A549 (cell line): ENCODE results near the gene ATP13A2. TPM values are rescaled to one million over a fixed set of nuclear protein-coding genes. Genes with fewer than 3 reads are reported as not detected.
A peak's percentile ranks its signal among the peaks of the same experiment; 100 is the strongest.

ENCODE experiments used
- ATAC-seq, 2 experiments: fragments of 200-7000 bp in 1 of 2; fragments of >200 bp in 1 of 2; cut with Nextera tagmentation in 1 of 2; cut with Tn5 transposase in 1 of 2; 3 replicates each; pipeline versions ENCODE4 v1.8.0 to v1.9.1; 2018 to 2020; ENCODE audit warnings: mild to moderate bottlenecking in 1 of 2, moderate library complexity in 1 of 2
- CTCF ChIA-PET: fragments of 300-600 bp; sonication (Branson Sonifier 250); formaldehyde crosslinking; extraction: SDS; loops from one replicate; lab custom pipeline; 2021; ENCODE audit warnings: antibody characterized with exemption, inconsistent platforms; lab: Yijun Ruan, JAX
- POLR2A ChIA-PET: fragments of 350-600 bp; formaldehyde crosslinking; extraction: SDS; loops from one replicate; lab custom pipeline; 2021; ENCODE audit warnings: antibody characterized with exemption, inconsistent platforms; lab: Yijun Ruan, JAX
- DNase-seq, 2 experiments: peaks; one replicate each; pipeline versions ENCODE4 v3.0.0 to v3.0.0-alpha.2; 2011 to 2016; ENCODE audit warnings: low read depth in 1 of 2, low spot score in 1 of 2
- FAIRE-seq: peaks from 2 replicates; lab custom pipeline; 2011; peaks lifted over from hg19 to GRCh38; lab: Jason Lieb, UNC
- H3K27ac ChIP-seq, 2 experiments: fragments of >200 bp; sonication (Bioruptor Twin); formaldehyde crosslinking; 3 replicates each; pipeline ENCODE4 v1.5.1; 2016 to 2017
- H3K4me1 ChIP-seq: fragments of >200 bp; sonication (Bioruptor Twin); formaldehyde crosslinking; 3 replicates; pipeline ENCODE4 v1.6.1; 2016
- H3K4me2 ChIP-seq: fragments of >200 bp; sonication (Bioruptor Twin); formaldehyde crosslinking; 3 replicates; pipeline ENCODE4 v1.6.1; 2016
- H3K4me3 ChIP-seq: fragments of >200 bp; sonication (Bioruptor Twin); formaldehyde crosslinking; 3 replicates; pipeline ENCODE4 v1.5.1; 2016
- H3K9me3 ChIP-seq: fragments of >200 bp; sonication (Bioruptor Twin); formaldehyde crosslinking; 3 replicates; pipeline ENCODE4 v1.6.1; 2016
- BCL3 ChIP-seq: fragments of >200 bp; sonication (Bioruptor Twin); formaldehyde crosslinking; IDR thresholded peaks from 3 replicates; pipeline ENCODE4 v1.6.1; 2016
- BHLHE40 ChIP-seq: IDR thresholded peaks from 2 replicates; pipeline ENCODE4 v1.6.1; 2012; ENCODE audit warnings: low read depth, low read length, inconsistent platforms
- CBX8 ChIP-seq: fragments of 200-600 bp; sonication (generic); IDR thresholded peaks from 2 replicates; pipeline ENCODE4 v1.6.1; 2016
- CHD2 ChIP-seq: fragments of 150-350 bp; IDR thresholded peaks from 2 replicates; pipeline ENCODE4 v1.6.1; 2014; ENCODE audit warnings: low read length; ENCODE audit not compliant: partially characterized antibody
- CHD4 ChIP-seq: fragments of 200-600 bp; sonication (generic); IDR thresholded peaks from 2 replicates; pipeline ENCODE4 v1.6.1; 2016; ENCODE audit warnings: antibody characterized with exemption, mild to moderate bottlenecking, borderline replicate concordance
- CTCF ChIP-seq: fragments of >200 bp; sonication (Bioruptor Twin); formaldehyde crosslinking; IDR thresholded peaks from 3 replicates; pipeline ENCODE4 v1.5.1; 2016
- EHF ChIP-seq: fragments of 250-450 bp; sonication (Bioruptor Pico); IDR thresholded peaks from 2 replicates; pipeline ENCODE4 v1.5.0; 2020; ENCODE audit warnings: mild to moderate bottlenecking
- EHMT2 ChIP-seq: fragments of 200-600 bp; sonication (generic); IDR thresholded peaks from 2 replicates; pipeline ENCODE4 v1.6.1; 2016; ENCODE audit warnings: antibody characterized with exemption, low read depth, mild to moderate bottlenecking, moderate library complexity
- HOXA7 ChIP-seq: fragments of 250-450 bp; sonication (Bioruptor Pico); IDR thresholded peaks from 2 replicates; pipeline ENCODE4 v1.5.0; 2020; ENCODE audit warnings: mild to moderate bottlenecking, moderate library complexity
- HOXB13 ChIP-seq: fragments of 250-450 bp; sonication (Bioruptor Pico); IDR thresholded peaks from 2 replicates; pipeline ENCODE4 v1.5.0; 2020; ENCODE audit warnings: low read depth, mild to moderate bottlenecking, moderate library complexity
- JUNB ChIP-seq: fragments of >200 bp; sonication (Bioruptor Twin); formaldehyde crosslinking; IDR thresholded peaks from 2 replicates; pipeline ENCODE4 v1.6.1; 2016
- MAFK ChIP-seq: fragments of 450-650 bp; IDR thresholded peaks from 2 replicates; pipeline ENCODE4 v1.6.1; 2014; ENCODE audit not compliant: partially characterized antibody
- MAX ChIP-seq: IDR thresholded peaks from 2 replicates; pipeline ENCODE4 v1.6.1; 2012
- MAZ ChIP-seq: fragments of 150-350 bp; IDR thresholded peaks from 2 replicates; pipeline ENCODE4 v1.6.1; 2014; ENCODE audit warnings: antibody characterized with exemption, low read depth, low read length, borderline replicate concordance
- NR3C1 ChIP-seq: fragments of >200 bp; sonication (Bioruptor Twin); formaldehyde crosslinking; IDR thresholded peaks from 3 replicates; pipeline ENCODE4 v1.6.1; 2017
- PBX3 ChIP-seq: IDR thresholded peaks from 2 replicates; pipeline ENCODE4 v1.6.1; 2012
- RARB ChIP-seq: fragments of 250-450 bp; sonication (Bioruptor Pico); IDR thresholded peaks from 2 replicates; pipeline ENCODE4 v1.8.0; 2021; ENCODE audit warnings: mild to moderate bottlenecking, moderate library complexity
- TFCP2L1 ChIP-seq: fragments of 250-450 bp; sonication (Bioruptor Pico); IDR thresholded peaks from 2 replicates; pipeline ENCODE4 v1.5.0; 2021; ENCODE audit warnings: mild to moderate bottlenecking
- TP53 ChIP-seq: fragments of 250-450 bp; sonication (Bioruptor Pico); IDR thresholded peaks from 2 replicates; pipeline ENCODE4 v1.5.0; 2021; ENCODE audit warnings: mild to moderate bottlenecking, moderate library complexity
- USF2 ChIP-seq: fragments of 450-650 bp; IDR thresholded peaks from 2 replicates; pipeline ENCODE4 v1.6.1; 2014; ENCODE audit warnings: antibody characterized with exemption
- ZFP36 ChIP-seq: fragments of 450-650 bp; IDR thresholded peaks from 2 replicates; pipeline ENCODE4 v1.6.1; 2014; ENCODE audit warnings: borderline replicate concordance; ENCODE audit not compliant: partially characterized antibody
- WGBS: methylation state at CpG from one replicate; pipeline ENCODE4 v1.1.6; 2017; ENCODE audit errors: missing lambda C conversion rate; 5-methylcytosine and 5-hydroxymethylcytosine counted together
- polyA plus RNA-seq, 4 experiments: library from polyadenylated mRNA; depleted of rRNA in 3 of 4; stranded (reverse); fragments of >200 nt; fragmentation: RNase III in 1 of 4; extraction: RNeasy Plus Mini Kit Qiagen cat#74134 plus additional on column Dnase treatment in 1 of 4; gene quantifications; 2 replicates in 3 of 4; 3 replicates in 1 of 4; pipeline ENCODE4 v1.2.3, GENCODE V29; 2011 to 2017

Gene ATP13A2
- polyA plus RNA-seq, 2 of the 4 experiments (the other 2 are of a cell fraction) = 7.9 to 23.1 TPM

- no peak for TF ChIP-seq TP53 (CRISPR knock-in tag)
- no peak for TF ChIP-seq ZFP36
- TF ChIP-seq TFCP2L1 (CRISPR knock-in tag) = no peak
- no peak for TF ChIP-seq MAFK
- TF ChIP-seq CBX8 = no peak
- no peak for TF ChIP-seq CHD4
- no peak for TF ChIP-seq MAZ
- no peak for TF ChIP-seq EHMT2
- 83% methylated on average over 6 of the region's 11 CpGs for WGBS
- ChIA-PET CTCF (interaction anchor here (1.4 kb wide), 1 partner anchor 13 kb away, joined by 3 read pairs; no protein-coding TSS in a partner anchor), POLR2A (no interaction called here)
- no peak for DNase-seq
- H3K9me3 ChIP-seq = no peaks in the 10 kb centered on the region
- H3K4me3 ChIP-seq = no peak overlapping the region
- ATAC-seq = no peak
- FAIRE-seq = no peak
- peaks cover 7% of the 10 kb centered on the region for H3K4me1 ChIP-seq
- peak overlapping the region in 1 of 2 experiments; percentile 13; a peak in 1 of 6 replicates for H3K27ac ChIP-seq
- no peak overlapping the region for H3K4me2 ChIP-seq
Observed at GRCh38 chr1:16972189-16972895, 39.4 kb downstream of the ATP13A2 start.

GRCh38 chr1:16971341-16972188 is 40.2 kb downstream of the ATP13A2 start:
- FAIRE-seq (no peak), ATAC-seq (peak in 1 of 2 experiments; percentile 47; a peak in 3 of 6 replicates), DNase-seq (no peak)
- H3K27ac ChIP-seq = peak overlapping the region in 1 of 2 experiments; percentile 37; a peak in 1 of 6 replicates
- TF ChIP-seq USF2 = peak; percentile 32; the same call in 1 of the 2 replicates
- no peak for TF ChIP-seq BCL3
- 78% methylated on average over 17 of the region's 28 CpGs for WGBS
- no peaks in the 10 kb centered on the region for H3K9me3 ChIP-seq
- H3K4me2 ChIP-seq = no peak overlapping the region
- H3K4me1 ChIP-seq = peaks cover 12% of the 10 kb centered on the region
- H3K4me3 ChIP-seq = no peak overlapping the region
- ChIA-PET POLR2A (no interaction called here), CTCF (interaction anchor here (1.5 kb wide), 1 partner anchor 20 kb away, joined by 4 read pairs; no protein-coding TSS in a partner anchor)

- FAIRE-seq = no peak
- Histone ChIP-seq H3K27ac (no peak overlapping the region), H3K4me2 (no peak overlapping the region), H3K4me3 (no peak overlapping the region), H3K9me3 (no peaks in the 10 kb centered on the region), H3K4me1 (peaks cover 16% of the 10 kb centered on the region)
- TF ChIP-seq MAX = no peak
- no peak for TF ChIP-seq HOXB13 (CRISPR knock-in tag)
- no peak for TF ChIP-seq MAZ
- no peak for TF ChIP-seq PBX3
- no peak for TF ChIP-seq EHF (CRISPR knock-in tag)
- TF ChIP-seq TP53 (CRISPR knock-in tag) = no peak
- no peak for TF ChIP-seq RARB
- TF ChIP-seq JUNB = no peak
- TF ChIP-seq BHLHE40 = no peak
- no peak for TF ChIP-seq CHD2
- no peak for TF ChIP-seq CBX8
- no peak for TF ChIP-seq NR3C1
- no peak for TF ChIP-seq HOXA7 (CRISPR knock-in tag)
- TF ChIP-seq CTCF = no peak
- ChIA-PET CTCF (interaction anchor here (1.4 to 1.5 kb wide), 3 partner anchors 10 to 74 kb away, joined by 4 read pairs; no protein-coding TSS in a partner anchor), POLR2A (no interaction called here)
- 90% methylated on average over 6 of the region's 28 CpGs for WGBS
- DNase-seq = no peak
- no peak for ATAC-seq
Observed at GRCh38 chr1:16970132-16970910, 41.4 kb downstream of the ATP13A2 start.
